Measurements from ENCODE around the gene ERCC8.

- TF ChIP-seq, protein P1, sequence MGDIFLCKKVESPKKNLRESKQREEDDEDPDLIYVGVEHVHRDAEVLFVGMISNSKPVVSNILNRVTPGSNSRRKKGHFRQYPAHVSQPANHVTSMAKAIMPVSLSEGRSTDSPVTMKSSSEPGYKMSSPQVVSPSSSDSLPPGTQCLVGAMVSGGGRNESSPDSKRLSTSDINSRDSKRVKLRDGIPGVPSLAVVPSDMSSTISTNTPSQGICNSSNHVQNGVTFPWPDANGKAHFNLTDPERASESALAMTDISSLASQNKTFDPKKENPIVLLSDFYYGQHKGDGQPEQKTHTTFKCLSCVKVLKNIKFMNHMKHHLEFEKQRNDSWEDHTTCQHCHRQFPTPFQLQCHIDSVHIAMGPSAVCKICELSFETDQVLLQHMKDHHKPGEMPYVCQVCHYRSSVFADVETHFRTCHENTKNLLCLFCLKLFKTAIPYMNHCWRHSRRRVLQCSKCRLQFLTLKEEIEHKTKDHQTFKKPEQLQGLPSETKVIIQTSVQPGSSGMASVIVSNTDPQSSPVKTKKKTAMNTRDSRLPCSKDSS (IDR thresholded peaks at IDR 0.05; ENCODE audit: low read depth, partially characterized antibody): no peak
- no peak for TF ChIP-seq PATZ1 (CRISPR knock-in tag; IDR thresholded peaks at IDR 0.05; ENCODE audit: borderline replicate concordance)
Observed at GRCh38 chr5:60977956-60978737, 33.3 kb upstream of the ERCC8 start.

Data from K562 (cell line).